ENCODE data around the gene PEF1.

Gene PEF1

GRCh38 chr1:31583082-31583994 lies 61.3 kb downstream of the PEF1 start:
- DNase-seq, result no peak

DNA sequence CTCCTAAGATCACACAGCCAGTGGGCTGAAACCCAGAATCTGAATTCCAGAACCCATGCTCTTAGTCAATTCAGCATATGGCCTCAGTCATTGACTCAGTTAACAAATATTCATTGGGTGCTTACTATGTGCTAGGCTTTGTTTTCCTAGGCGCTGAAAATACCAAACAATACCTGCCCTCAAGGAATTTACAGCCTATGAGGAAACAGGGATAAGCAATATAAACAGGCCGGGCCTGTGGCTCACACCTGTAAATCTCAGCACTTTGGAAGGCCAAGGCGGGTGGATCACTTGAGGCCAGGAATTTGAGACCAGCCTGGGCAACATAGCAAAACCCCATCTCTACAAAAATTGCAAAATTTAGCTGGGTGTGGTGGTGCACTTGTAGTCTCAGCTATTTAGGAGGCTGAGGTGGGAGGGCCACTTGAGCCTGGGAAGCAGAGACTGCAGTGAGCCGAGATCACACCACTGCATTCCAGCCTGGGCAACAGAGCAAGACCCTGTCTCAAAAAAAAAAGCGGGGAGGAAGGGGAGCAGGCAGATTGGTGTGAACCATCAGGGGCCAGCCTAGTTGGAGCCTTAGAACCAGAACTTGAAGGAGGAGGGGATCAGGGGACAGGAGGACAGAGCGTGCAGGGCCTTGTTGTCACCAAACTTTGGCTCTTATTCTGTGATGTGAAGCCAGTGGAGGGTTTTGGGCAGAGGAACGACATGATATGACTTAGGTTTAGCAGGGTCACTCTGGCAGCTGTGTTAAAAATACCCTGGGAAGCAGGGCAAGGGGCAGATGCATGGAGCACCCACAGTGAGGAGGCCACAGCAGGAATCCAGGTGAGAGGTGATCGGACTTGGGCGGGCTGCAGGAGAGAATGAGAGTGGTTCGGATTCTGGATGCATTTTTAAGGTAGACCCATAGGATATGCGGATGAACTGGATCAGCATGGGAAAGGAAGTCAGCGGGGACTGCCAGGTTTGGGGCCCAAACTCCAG lies 62.6 kb downstream of the PEF1 start:
- DNase-seq, result no peak

DNA sequence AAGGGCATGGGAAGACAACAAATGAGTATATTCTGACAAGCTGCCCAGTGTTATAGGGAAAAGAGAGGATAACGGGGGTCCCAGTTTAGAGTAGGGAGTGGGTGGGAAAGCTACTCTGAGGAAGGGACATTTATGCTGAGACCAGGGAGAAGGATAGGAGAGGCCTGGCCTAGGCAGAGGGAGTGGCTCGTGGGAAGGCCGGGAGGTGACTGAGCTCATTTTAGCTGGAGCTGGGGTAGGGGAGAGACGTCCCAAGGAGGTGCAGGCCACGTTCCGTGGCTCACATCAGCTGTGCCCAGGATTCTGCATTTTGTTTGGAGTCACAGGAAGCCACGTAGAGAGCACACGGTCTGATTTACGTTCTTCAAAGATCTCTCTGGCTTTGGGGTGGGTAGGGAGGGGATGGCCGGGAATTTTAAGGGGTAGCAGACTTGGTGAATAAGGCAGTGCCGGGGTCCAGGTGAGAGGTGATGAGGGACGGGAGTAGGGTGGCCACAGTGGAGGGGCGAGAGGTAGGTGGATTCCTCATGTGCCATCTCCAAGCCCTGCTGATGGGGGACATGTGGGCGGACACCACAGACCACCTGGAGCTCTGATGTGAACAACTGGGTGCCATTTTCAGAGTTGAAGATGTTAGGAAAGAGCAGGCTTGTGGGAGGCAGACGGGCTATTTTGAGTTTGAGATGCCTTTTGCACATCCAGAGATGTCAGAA lies 63.6 kb downstream of the PEF1 start:
- no peak for DNase-seq

DNA sequence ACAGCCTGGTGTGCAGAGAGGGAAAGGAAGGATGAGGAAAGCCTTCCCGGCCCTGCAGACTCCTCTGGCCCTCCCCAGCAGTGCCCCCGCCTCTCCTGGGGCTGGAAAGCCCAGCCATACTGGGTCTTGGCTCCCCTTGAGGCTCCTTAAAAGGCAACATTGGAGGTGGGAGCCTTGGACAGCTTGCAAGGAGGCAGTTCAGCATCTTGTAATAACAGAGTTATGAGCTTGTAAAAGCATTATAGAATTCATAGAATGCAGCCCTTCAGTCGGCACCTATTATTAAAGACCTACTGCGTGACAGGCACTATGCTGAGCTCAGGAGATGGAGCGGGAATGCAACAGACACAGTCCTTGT lies 64.2 kb downstream of the PEF1 start:
- no peak for DNase-seq
